HepG2 (cell line): ENCODE data around the gene LIMA1. TPM values are rescaled to one million over a fixed set of nuclear protein-coding genes. Genes with fewer than 3 reads are reported as not detected.

ENCODE experiments used
- ATAC-seq: fragments of 200-7000 bp; cut with Tn5 transposase; 3 replicates; pipeline ENCODE4 v1.9.1; 2020; ENCODE audit warnings: mild to moderate bottlenecking, moderate library complexity
- BruUV-seq: library from RNA; stranded (reverse); fragments of 400-500 nt; replicated peaks from 2 replicates; lab custom pipeline; 2021; lab: Mats Ljungman, UMichigan
- CTCF ChIA-PET: fragments of 300-600 bp; formaldehyde crosslinking; extraction: SDS; loops from one replicate; lab custom pipeline; 2021; ENCODE audit warnings: low total read pairs, inconsistent platforms, low intra/inter-chr PET ratio; lab: Yijun Ruan, JAX
- POLR2A ChIA-PET: fragments of 350-600 bp; sonication (Branson Sonifier 250); formaldehyde crosslinking; loops from one replicate; lab custom pipeline; 2020; ENCODE audit warnings: antibody characterized with exemption, inconsistent platforms; lab: Yijun Ruan, JAX
- DNase-seq: peaks from one replicate; pipeline ENCODE4 v3.0.0-alpha.2; 2015; ENCODE audit warnings: low spot score
- FAIRE-seq: peaks from 3 replicates; lab custom pipeline; 2011; peaks lifted over from hg19 to GRCh38; lab: Jason Lieb, UNC
- H2AFZ ChIP-seq: one replicate; pipeline ENCODE4 v1.6.1; 2011; ENCODE audit warnings: low read length, inconsistent platforms
- H3K27ac ChIP-seq: fragments of 300-600 bp; 3 replicates; pipeline ENCODE4 v1.8.0; 2011; ENCODE audit warnings: mixed run types, mild to moderate bottlenecking, mixed read lengths, low read length, inconsistent platforms; ENCODE audit not compliant: insufficient read depth; ENCODE audit errors: extremely low read length
- H3K27me3 ChIP-seq, 2 experiments: fragments of 200-600 bp in 1 of 2; 2 replicates in 1 of 2; 3 replicates in 1 of 2; pipeline versions ENCODE4 v1.6.0 to v1.8.0; 2011; ENCODE audit warnings: low read length in 2 of 2, mild to moderate bottlenecking in 2 of 2, moderate library complexity in 2 of 2, inconsistent platforms in 1 of 2; ENCODE audit not compliant: insufficient read depth in 2 of 2, control insufficient read depth in 1 of 2
- H3K36me3 ChIP-seq, 2 experiments: fragments of 200-600 bp in 1 of 2; replicated peaks in 1 of 2; 2 replicates in 1 of 2; 3 replicates in 1 of 2; pipeline versions ENCODE4 v1.5.1 to v1.8.0; 2011; ENCODE audit warnings: low read length in 2 of 2, inconsistent platforms in 1 of 2; ENCODE audit not compliant: insufficient read depth in 2 of 2, control insufficient read depth in 1 of 2
- H3K4me1 ChIP-seq: 2 replicates; pipeline ENCODE4 v1.5.1; 2012; ENCODE audit warnings: low read length, inconsistent platforms; ENCODE audit not compliant: insufficient read depth
- H3K4me2 ChIP-seq: 2 replicates; pipeline ENCODE4 v1.6.0; 2011; ENCODE audit warnings: low read depth, low read length, inconsistent platforms
- H3K4me3 ChIP-seq, 3 experiments: fragments of 200-600 bp in 1 of 3; sonication (generic), shearing (Covaris generic) in 1 of 3; replicated peaks in 1 of 3; 2 replicates each; pipeline ENCODE4 v1.5.1; 2011 to 2016; ENCODE audit warnings: low read length in 3 of 3, inconsistent platforms in 2 of 3, low read depth in 2 of 3, mild to moderate bottlenecking in 2 of 3, control low read depth in 1 of 3, mixed read lengths in 1 of 3; ENCODE audit not compliant: insufficient read depth in 1 of 3
- H3K79me2 ChIP-seq: one replicate; pipeline ENCODE4 v1.6.1; 2011; ENCODE audit warnings: low read length, inconsistent platforms; ENCODE audit not compliant: insufficient read depth
- H3K9ac ChIP-seq: 2 replicates; pipeline ENCODE4 v1.6.0; 2011; ENCODE audit warnings: mild to moderate bottlenecking, low read depth, low read length, inconsistent platforms; ENCODE audit not compliant: insufficient read depth
- H3K9me3 ChIP-seq: 2 replicates; pipeline ENCODE4 v1.5.1; 2012; ENCODE audit warnings: mild to moderate bottlenecking, low read length
- H4K20me1 ChIP-seq: 2 replicates; pipeline ENCODE4 v1.6.0; 2011; ENCODE audit warnings: inconsistent platforms, mild to moderate bottlenecking, low read length, moderate library complexity; ENCODE audit not compliant: insufficient read depth
- AHDC1 ChIP-seq: sonication (generic); formaldehyde crosslinking; IDR thresholded peaks from 2 replicates; pipeline ENCODE4 v1.5.1; 2020; ENCODE audit warnings: mild to moderate bottlenecking, missing genetic modification reagents, borderline replicate concordance
- FOXO4 ChIP-seq: sonication (generic); formaldehyde crosslinking; conservative IDR thresholded peaks from 2 replicates; pipeline ENCODE4 v1.8.1; 2023; ENCODE audit warnings: missing genetic modification reagents
- GABPB1 ChIP-seq: IDR thresholded peaks from 2 replicates; pipeline ENCODE4 v1.6.1; 2016; ENCODE audit warnings: mild to moderate bottlenecking, missing genetic modification reagents, moderate library complexity, missing compliant biosample characterization
- YEATS4 ChIP-seq: sonication (generic); formaldehyde crosslinking; IDR thresholded peaks from 2 replicates; pipeline ENCODE4 v1.4.0; 2020; ENCODE audit warnings: missing genetic modification reagents, borderline replicate concordance
- ZFYVE20 ChIP-seq: sonication (generic); formaldehyde crosslinking; IDR thresholded peaks from 2 replicates; pipeline ENCODE4 v1.8.0; 2023; ENCODE audit warnings: low read depth, mild to moderate bottlenecking, moderate library complexity, missing genetic modification reagents, borderline replicate concordance
- ZNF496 ChIP-seq: sonication (generic); formaldehyde crosslinking; IDR thresholded peaks from 2 replicates; pipeline ENCODE4 v1.8.1; 2023; ENCODE audit warnings: mild to moderate bottlenecking, moderate library complexity, missing genetic modification reagents; ENCODE audit not compliant: insufficient replicate concordance
- ZNF605 ChIP-seq: sonication (generic); formaldehyde crosslinking; IDR thresholded peaks from 2 replicates; pipeline ENCODE4 v1.8.0; 2022; ENCODE audit warnings: mild to moderate bottlenecking, missing genetic modification reagents
- ZSCAN25 ChIP-seq: sonication (generic); formaldehyde crosslinking; IDR thresholded peaks from 2 replicates; pipeline ENCODE4 v1.8.0; 2022; ENCODE audit warnings: mild to moderate bottlenecking, missing genetic modification reagents
- ZSCAN29 ChIP-seq: sonication (generic); formaldehyde crosslinking; conservative IDR thresholded peaks from 2 replicates; pipeline ENCODE4 v1.4.0; 2020; ENCODE audit warnings: mild to moderate bottlenecking, missing genetic modification reagents
- WGBS: methylation state at CpG from one replicate; pipeline ENCODE4 v1.1.6; 2017; ENCODE audit warnings: low lambda C conversion rate; 5-methylcytosine and 5-hydroxymethylcytosine counted together
- in situ Hi-C: cut with HindIII; loops from 2 replicates; pipeline ENCODE4 v1.10.0; 2017; ENCODE audit warnings: low pct_unique_long_range_greater_than_20kb; ENCODE audit not compliant: extremely low pct_ligation_motif_present
- intact Hi-C: fragments of 100-400 bp; cut with micrococcal nuclease; formaldehyde crosslinking; loops from one replicate; pipeline ENCODE4 v1.10.0; 2022; ENCODE audit not compliant: unreplicated experiment
- polyA plus RNA-seq, 8 experiments: library from polyadenylated mRNA; depleted of rRNA in 3 of 8; stranded (reverse) in 7 of 8; unstranded in 1 of 8; fragments of >200 nt; fragmentation: Illumina TruSeq in 4 of 8; extraction: Trizol in 4 of 8; gene quantifications; 2 replicates each; pipeline versions ENCODE4 v1.2.1 to v1.2.3, GENCODE V29; 2011 to 2016; ENCODE audit warnings: low read depth in 4 of 8, missing spikeins in 1 of 8, mixed read lengths in 1 of 8; ENCODE audit not compliant: insufficient read depth in 1 of 8
- total RNA-seq, 5 experiments: library from RNA; depleted of rRNA; stranded (reverse); fragments of >200 nt; fragmentation: Illumina TruSeq; extraction: Trizol; gene quantifications; 2 replicates each; pipeline ENCODE4 v1.2.3, GENCODE V29; 2016; ENCODE audit warnings: low read depth in 1 of 5

The LIMA1 gene
- total and polyA plus RNA-seq, 2 of the 13 experiments (the other 11 are each of a cell fraction or from before 2014, with no cell fraction given): 13.0 to 19.8 TPM

GRCh38 chr12:50187084-50187900 lies 96.0 kb downstream of the LIMA1 start:
- in situ Hi-C loops: loop anchor here (10.0 kb wide), 1 partner anchor 128 kb away; no protein-coding TSS in a partner anchor
- Histone ChIP-seq H2AFZ (no peak overlapping the region), H4K20me1 (no peaks in the 10 kb centered on the region), H3K4me3 (no peak overlapping the region), H3K27me3 (no peaks in the 10 kb centered on the region), H3K9me3 (no peaks in the 10 kb centered on the region), H3K36me3 (peaks cover 2% of the 10 kb centered on the region in 2 experiments; a peak in 3 of 5 replicates), H3K4me2 (peak overlapping the region; percentile 59; the same call in 1 of the 2 replicates), H3K79me2 (no peaks in the 10 kb centered on the region), H3K4me1 (peaks cover 40% of the 10 kb centered on the region), H3K9ac (peak overlapping the region; percentile 10; the same call in 1 of the 2 replicates), H3K27ac (peak overlapping the region; percentile 51)
- intact Hi-C loops: no loop called here
- POLR2A ChIA-PET: interaction anchor here (1.0 to 1.1 kb wide), 2 partner anchors 83 to 96 kb away, joined by 3 read pairs; partner anchors contain the start of gene LIMA1
- no peak for TF ChIP-seq ZNF605
- no peak for TF ChIP-seq GABPB1 (CRISPR knock-in tag)
- 0 out of 2 replicates have a peak, but pooled peaks have one; percentile 12 for TF ChIP-seq YEATS4 (CRISPR knock-in tag)
- BruUV-seq: no TSS peak
- ATAC-seq (no peak), DNase-seq (no peak), FAIRE-seq (no peak)
- CTCF ChIA-PET: no interaction called here
- WGBS: 76% methylated on average over 5 of the region's 7 CpGs

GRCh38 chr12:50186681-50187080 lies 96.6 kb downstream of the LIMA1 start:
- no peaks in the 10 kb centered on the region for H3K79me2 ChIP-seq
- no peak overlapping the region for H3K4me3 ChIP-seq
- ATAC-seq (no peak), DNase-seq (no peak), FAIRE-seq (no peak)
- no peaks in the 10 kb centered on the region for H3K9me3 ChIP-seq
- in situ Hi-C loops: loop anchor here (10.0 kb wide), 1 partner anchor 128 kb away; no protein-coding TSS in a partner anchor
- intact Hi-C loops: no loop called here
- H3K4me1 ChIP-seq: peaks cover 40% of the 10 kb centered on the region
- no peak overlapping the region for H3K9ac ChIP-seq
- H3K27me3 ChIP-seq: no peaks in the 10 kb centered on the region
- H3K4me2 ChIP-seq: no peak overlapping the region
- H3K36me3 ChIP-seq: peaks cover 2 to 4% of the 10 kb centered on the region in 2 experiments; a peak in 2 of 5 replicates
- WGBS: 95% methylated on average over 1 of the region's 1 CpG
- ChIA-PET CTCF (no interaction called here), POLR2A (no interaction called here)
- H4K20me1 ChIP-seq: no peaks in the 10 kb centered on the region
- no peak overlapping the region for H2AFZ ChIP-seq
- BruUV-seq: no TSS peak
- H3K27ac ChIP-seq: no peak overlapping the region
- TF ChIP-seq ZSCAN25 (CRISPR knock-in tag): no peak
- no peak for TF ChIP-seq ZSCAN29
- no peak for TF ChIP-seq ZFYVE20
- no peak for TF ChIP-seq FOXO4 (CRISPR knock-in tag)
- TF ChIP-seq AHDC1 (CRISPR knock-in tag): no peak
- no peak for TF ChIP-seq ZNF496 (CRISPR knock-in tag)
